Ovary (tissue), 3 donors: ENCODE data around the gene SEZ6L2.

Source experiments
- CTCF ChIP-seq, 3 donors: fragments of 450-650 bp in 2 of 3; fragments of 200-600 bp in 1 of 3; IDR thresholded peaks; one replicate each; pipeline versions ENCODE4 v1.5.1 to v1.8.0; 2016 to 2022; ENCODE audit warnings: antibody characterized with exemption in 3 of 3, mild to moderate bottlenecking in 1 of 3
- POLR2A ChIP-seq: fragments of 450-650 bp; IDR thresholded peaks from one replicate; pipeline ENCODE4 v1.6.1; 2017; ENCODE audit warnings: antibody characterized with exemption, mild to moderate bottlenecking, moderate library complexity
- donor health status: DM: no; HTN: no; CAD: no.

DNA sequence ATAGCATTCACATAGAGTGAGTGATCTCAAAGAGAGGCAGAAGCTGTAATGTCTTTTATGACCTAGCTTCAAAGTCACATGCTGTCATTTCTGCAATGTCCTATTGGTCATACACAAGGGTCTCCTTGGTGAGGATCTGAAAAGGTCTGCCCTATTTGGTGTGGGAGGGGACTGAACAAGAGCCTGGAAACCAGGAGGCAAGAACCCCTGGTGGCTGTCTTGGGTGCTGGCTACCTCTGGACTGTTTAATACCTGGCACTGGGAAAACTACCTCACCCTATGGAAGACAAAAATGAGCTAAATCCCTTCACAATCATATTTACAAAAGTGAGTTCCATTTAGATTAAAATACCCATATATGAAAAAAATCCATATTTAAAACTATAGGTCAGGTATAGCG is 17.6 kb upstream of the SEZ6L2 start:
- TF ChIP-seq CTCF (IDR thresholded peaks at IDR 0.05) (no peak), POLR2A (no peak)
